Measurements from ENCODE around the gene ORM2. TPM values are rescaled to one million over a fixed set of nuclear protein-coding genes. Genes with fewer than 3 reads are reported as not detected.
A peak's percentile ranks its signal among the peaks of the same experiment; 100 is the strongest.
"Not testable (repeated sequence)": the region's sequence is repeated elsewhere in the genome, so short reads cannot be mapped to it uniquely, and the experiment has no call there.

The ORM2 gene
- total RNA-seq, 1 donor from 2014 or later: not detected

GRCh38 chr9:114310471-114311450 is 18.9 kb upstream of the ORM2 start:
- ATAC-seq (no peak), DNase-seq (ENCODE audit: missing footprints) (no peak)
- intact Hi-C loops (cut with DNase I): no loop called here

DNA sequence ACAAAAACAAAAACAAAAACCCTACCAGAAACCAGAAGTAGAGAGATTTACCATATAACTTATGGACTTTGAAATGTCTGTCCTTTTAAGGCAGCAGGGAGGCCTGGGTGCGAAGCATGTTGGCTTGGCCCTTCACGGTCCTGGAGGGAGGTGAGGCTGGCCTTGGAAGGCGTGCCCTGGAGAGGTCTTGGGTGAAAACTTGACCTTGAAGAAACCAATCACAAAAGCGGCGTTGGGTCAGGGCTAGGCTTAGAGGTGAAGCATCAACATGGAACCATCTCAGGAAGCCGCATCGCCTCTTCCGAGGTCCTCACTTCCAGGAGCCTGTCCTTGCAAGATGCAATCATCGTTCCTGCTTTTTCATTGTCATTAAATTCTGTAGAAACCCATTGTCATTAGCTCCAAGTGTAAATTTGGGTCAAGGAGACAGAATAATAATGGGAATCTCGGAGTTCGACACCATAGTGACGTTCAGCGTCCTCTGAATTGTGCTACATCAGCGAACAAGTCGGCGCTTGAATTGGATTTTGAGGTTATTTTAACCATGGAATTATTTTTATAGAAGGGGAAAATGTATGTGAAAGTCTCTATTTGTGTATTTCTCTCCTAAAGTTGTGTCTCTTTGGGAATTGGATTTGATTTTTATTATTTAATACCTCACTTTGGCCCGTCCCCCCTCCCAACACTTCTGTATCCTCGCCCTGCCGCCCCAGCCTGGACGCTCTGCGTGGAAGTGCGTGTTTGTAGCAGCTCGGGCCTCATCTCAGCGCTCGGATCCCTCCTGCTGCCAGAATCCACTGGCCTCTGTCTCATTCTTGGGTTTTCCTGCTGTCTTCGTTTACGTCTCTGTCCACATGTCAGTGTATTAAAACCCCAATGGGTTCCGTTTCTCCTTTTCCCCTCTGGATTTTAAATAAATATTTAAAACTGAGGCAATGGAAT is 17.8 kb upstream of the ORM2 start:
- intact Hi-C loops (cut with DNase I): no loop called here
- ATAC-seq: no peak
- DNase-seq (ENCODE audit: missing footprints): no peak

GRCh38 chr9:114312513-114312875 is 17.2 kb upstream of the ORM2 start:
- DNase-seq (ENCODE audit: missing footprints) (no peak), ATAC-seq (no peak)
- intact Hi-C loops (cut with DNase I): no loop called here

GRCh38 chr9:114313186-114313585 is 16.5 kb upstream of the ORM2 start:
- no peak for DNase-seq (ENCODE audit: missing footprints)
- intact Hi-C loops (cut with DNase I): no loop called here
- ATAC-seq: no peak

GRCh38 chr9:114314256-114314867 is 15.3 kb upstream of the ORM2 start:
- ATAC-seq: no peak
- intact Hi-C loops (cut with DNase I): no loop called here
- no peak for DNase-seq (ENCODE audit: missing footprints)

GRCh38 chr9:114314881-114315722 is 14.6 kb upstream of the ORM2 start:
- ATAC-seq (no peak), DNase-seq (ENCODE audit: missing footprints) (no peak)
- intact Hi-C loops (cut with DNase I): no loop called here

- intact Hi-C loops (cut with DNase I): no loop called here
- DNase-seq (ENCODE audit: missing footprints): no peak
- ATAC-seq: no peak
These were observed 13.8 kb upstream of the ORM2 start for GRCh38 chr9:114315723-114316363.

DNA sequence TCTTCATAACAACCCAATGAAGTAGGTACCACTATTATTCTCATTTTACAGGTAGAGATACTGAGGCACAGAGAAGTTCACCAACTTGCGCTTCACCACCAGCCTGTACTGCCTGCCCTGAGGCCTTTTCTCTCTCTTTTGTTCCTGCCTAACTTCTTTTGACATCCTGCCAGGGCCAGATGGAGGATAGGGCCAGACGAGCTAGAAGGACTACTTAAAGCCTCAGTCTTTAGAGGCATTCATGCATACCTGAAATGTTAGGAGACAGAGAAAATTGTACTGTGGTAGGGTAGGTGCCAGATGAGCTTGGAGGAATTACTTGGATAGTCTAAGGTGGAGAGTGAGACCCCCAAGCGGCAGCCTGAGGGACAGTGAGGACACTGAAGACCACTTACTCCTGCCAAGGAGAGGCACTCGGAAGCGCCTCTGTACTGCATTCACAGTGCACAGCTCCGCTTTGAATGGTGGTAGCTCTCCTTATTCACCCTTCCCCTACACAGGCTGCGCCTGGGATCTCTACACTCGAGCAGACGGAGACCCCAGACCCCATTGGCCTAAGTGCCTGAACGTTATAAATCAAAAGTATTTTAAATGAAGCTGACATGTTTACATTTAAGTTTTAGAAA is 13.0 kb upstream of the ORM2 start:
- DNase-seq (ENCODE audit: missing footprints) (no peak), ATAC-seq (no peak)
- intact Hi-C loops (cut with DNase I): no loop called here

- intact Hi-C loops (cut with DNase I): no loop called here
- DNase-seq (ENCODE audit: missing footprints): no peak
- no peak for ATAC-seq
These were observed 11.9 kb upstream of the ORM2 start for GRCh38 chr9:114317665-114318357.

GRCh38 chr9:114318416-114318815 is 11.3 kb upstream of the ORM2 start:
- DNase-seq (ENCODE audit: missing footprints): no peak

GRCh38 chr9:114319147-114319546 is 10.5 kb upstream of the ORM2 start:
- ATAC-seq: no peak
- DNase-seq (ENCODE audit: missing footprints): no peak
- intact Hi-C loops (cut with DNase I): no loop called here

More at GRCh38 chr9:114318416-114318815, 11.3 kb upstream of the ORM2 start:
- ATAC-seq: no peak
- intact Hi-C loops (cut with DNase I): no loop called here

GRCh38 chr9:114320710-114321109 is 9.0 kb upstream of the ORM2 start:
- intact Hi-C loops (cut with DNase I); DNase-seq (ENCODE audit: missing footprints); ATAC-seq: not testable (repeated sequence)

DNA sequence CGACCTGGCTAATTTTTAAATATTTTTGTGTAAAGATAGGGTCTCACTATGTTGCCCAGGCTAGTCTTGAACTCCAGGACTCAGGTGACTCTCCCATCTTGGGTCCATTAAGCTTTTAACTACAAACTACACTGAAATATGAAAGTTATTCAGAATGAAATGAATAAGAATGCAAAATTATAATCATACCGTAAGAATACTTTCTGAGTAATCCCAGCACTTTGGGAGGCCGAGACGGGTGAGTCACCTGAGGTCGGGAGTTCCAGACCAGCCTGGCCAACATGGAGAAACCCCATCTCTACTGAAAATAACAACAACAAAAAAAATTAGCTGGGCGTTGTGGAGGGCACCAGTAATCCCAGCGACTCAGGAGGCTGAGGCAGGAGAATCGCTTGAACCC is 7.9 kb upstream of the ORM2 start:
- no peak for ATAC-seq
- intact Hi-C loops (cut with DNase I): no loop called here
- no peak for DNase-seq (ENCODE audit: missing footprints)

GRCh38 chr9:114322160-114322818 is 7.4 kb upstream of the ORM2 start:
- DNase-seq (ENCODE audit: missing footprints); intact Hi-C loops (cut with DNase I); ATAC-seq: not testable (repeated sequence)

GRCh38 chr9:114322831-114323531 is 6.7 kb upstream of the ORM2 start, which contains the start of gene ORM1:
Gene ORM1 (plus strand): TSS chr9:114323098. CDS start chr9:114323134, 36 bp downstream.
- peak; percentile 31 for ATAC-seq
- intact Hi-C loops (cut with DNase I); DNase-seq (ENCODE audit: missing footprints): not testable (repeated sequence)

All from Right ventricle myocardium inferior (tissue), 1 donor.